ENCODE data around the gene AFF3.

Gene AFF3

GRCh38 chr2:99626158-99626557 is 516.2 kb downstream of the AFF3 start:
- Histone ChIP-seq H4K12ac (ENCODE audit: low read depth, low read length) (no peak overlapping the region), H3K4ac (ENCODE audit: low read depth, low read length) (no peak overlapping the region), H3K23ac (ENCODE audit: low read length) (no peak overlapping the region), H3K36me3 (ENCODE audit: control insufficient read depth in 1 of 2, insufficient read depth in 2 of 2, low read length in 2 of 2) (no peaks in the 10 kb centered on the region), H4K91ac (ENCODE audit: low read depth, low read length) (no peak overlapping the region), H3K14ac (ENCODE audit: low read length) (no peak overlapping the region), H2BK12ac (ENCODE audit: low read length) (no peak overlapping the region), H3K79me1 (ENCODE audit: low read length) (no peaks in the 10 kb centered on the region), H3K9ac (ENCODE audit: low read length) (no peak overlapping the region), H3K4me2 (ENCODE audit: low read length) (no peak overlapping the region), H3K27ac (ENCODE audit: low read depth, low read length) (no peak overlapping the region), H2AK5ac (ENCODE audit: low read length) (no peak overlapping the region), H3K4me3 (ENCODE audit: low read depth, low read length) (no peak overlapping the region), H3K4me1 (ENCODE audit: control insufficient read depth in 1 of 2, insufficient read depth in 2 of 2, low read length in 2 of 2) (peaks cover 0 to 2% of the 10 kb centered on the region in 2 experiments), H2BK5ac (ENCODE audit: low read depth, low read length, poor library complexity) (no peak overlapping the region), H2BK120ac (ENCODE audit: insufficient read depth, low read length, poor library complexity) (no peak overlapping the region), H3K18ac (ENCODE audit: low read length) (no peak overlapping the region), H3K79me2 (ENCODE audit: control insufficient read depth, insufficient read depth, low read length, poor library complexity) (no peaks in the 10 kb centered on the region), H2AFZ (ENCODE audit: insufficient read depth, low read length, poor library complexity) (no peak overlapping the region), H4K8ac (ENCODE audit: low read depth, low read length) (no peak overlapping the region), H3K9me3 (ENCODE audit: insufficient read depth, low read depth, low read length) (peaks cover 7% of the 10 kb centered on the region), H3K27me3 (ENCODE audit: insufficient read depth, low read length) (no peaks in the 10 kb centered on the region)
- no CpG with 5 or more reads among the region's 1 CpG for WGBS (ENCODE audit: extremely low coverage, insufficient coverage, insufficient read length)
- DNase-seq: no peak

DNA sequence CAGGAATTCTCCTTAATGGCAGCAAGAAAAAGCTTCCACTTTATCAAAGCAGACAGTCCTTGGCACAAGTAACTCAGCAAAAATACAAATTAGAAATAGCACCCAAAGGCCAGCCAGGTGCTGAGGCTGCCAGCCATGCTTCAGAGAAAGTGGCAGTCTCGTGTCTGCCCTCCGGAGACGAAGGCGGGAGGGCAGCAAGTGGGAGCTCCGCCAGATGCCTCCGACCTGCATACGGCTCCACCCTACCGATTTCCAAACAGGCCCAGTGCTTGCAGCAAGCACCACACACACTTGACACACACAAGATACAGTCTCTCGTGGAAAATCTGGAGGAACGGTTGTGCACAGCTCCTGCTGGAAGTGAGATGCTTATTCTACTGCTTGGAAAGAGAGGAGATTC is 517.7 kb downstream of the AFF3 start:
- Histone ChIP-seq H3K27me3 (ENCODE audit: insufficient read depth, low read length) (no peaks in the 10 kb centered on the region), H2BK5ac (ENCODE audit: low read depth, low read length, poor library complexity) (no peak overlapping the region), H3K4me3 (ENCODE audit: low read depth, low read length) (no peak overlapping the region), H2BK120ac (ENCODE audit: insufficient read depth, low read length, poor library complexity) (no peak overlapping the region), H3K9me3 (ENCODE audit: insufficient read depth, low read depth, low read length) (peaks cover 5% of the 10 kb centered on the region), H3K23ac (ENCODE audit: low read length) (no peak overlapping the region), H3K9ac (ENCODE audit: low read length) (no peak overlapping the region), H4K91ac (ENCODE audit: low read depth, low read length) (no peak overlapping the region), H2BK12ac (ENCODE audit: low read length) (no peak overlapping the region), H3K4me1 (ENCODE audit: control insufficient read depth in 1 of 2, insufficient read depth in 2 of 2, low read length in 2 of 2) (peaks cover 2 to 6% of the 10 kb centered on the region in 2 experiments), H3K79me2 (ENCODE audit: control insufficient read depth, insufficient read depth, low read length, poor library complexity) (no peaks in the 10 kb centered on the region), H3K4me2 (ENCODE audit: low read length) (no peak overlapping the region), H3K27ac (ENCODE audit: low read depth, low read length) (no peak overlapping the region), H3K36me3 (ENCODE audit: control insufficient read depth in 1 of 2, insufficient read depth in 2 of 2, low read length in 2 of 2) (no peaks in the 10 kb centered on the region), H2AFZ (ENCODE audit: insufficient read depth, low read length, poor library complexity) (no peak overlapping the region), H3K18ac (ENCODE audit: low read length) (no peak overlapping the region), H3K4ac (ENCODE audit: low read depth, low read length) (no peak overlapping the region), H3K79me1 (ENCODE audit: low read length) (no peaks in the 10 kb centered on the region), H4K8ac (ENCODE audit: low read depth, low read length) (no peak overlapping the region), H2AK5ac (ENCODE audit: low read length) (no peak overlapping the region), H4K12ac (ENCODE audit: low read depth, low read length) (no peak overlapping the region), H3K14ac (ENCODE audit: low read length) (no peak overlapping the region)
- no CpG with 5 or more reads among the region's 10 CpGs for WGBS (ENCODE audit: extremely low coverage, insufficient coverage, insufficient read length)
- no peak for DNase-seq

DNA sequence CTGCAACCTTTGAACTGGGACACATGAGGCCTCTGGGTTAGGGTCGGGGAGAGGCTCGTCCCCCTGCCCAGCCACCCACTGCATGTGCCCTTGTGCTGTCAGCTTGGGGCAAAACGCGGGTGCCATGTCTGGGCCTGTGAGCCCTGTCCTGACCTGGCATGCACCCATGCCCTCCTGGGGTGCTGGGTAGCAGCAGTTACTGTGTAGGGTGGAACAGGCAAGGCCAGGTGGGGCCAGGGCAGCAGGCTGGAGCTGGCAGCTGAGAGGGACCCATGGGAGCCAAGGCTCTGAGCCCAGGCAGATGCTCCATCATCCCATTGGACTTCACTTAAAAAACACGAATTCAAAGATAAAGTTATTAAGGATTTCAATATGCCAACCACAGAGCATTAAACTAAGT is 518.8 kb downstream of the AFF3 start:
- no peak overlapping the region for H2BK5ac ChIP-seq (ENCODE audit: low read depth, low read length, poor library complexity)
- H3K4ac ChIP-seq (ENCODE audit: low read depth, low read length): no peak overlapping the region
- peak overlapping the region; percentile 10 for H3K4me3 ChIP-seq (ENCODE audit: low read depth, low read length)
- H4K12ac ChIP-seq (ENCODE audit: low read depth, low read length): no peak overlapping the region
- WGBS (ENCODE audit: extremely low coverage, insufficient coverage, insufficient read length): no CpG with 5 or more reads among the region's 5 CpGs
- H4K91ac ChIP-seq (ENCODE audit: low read depth, low read length): no peak overlapping the region
- H2AFZ ChIP-seq (ENCODE audit: insufficient read depth, low read length, poor library complexity): no peak overlapping the region
- DNase-seq: no peak
- H3K9me3 ChIP-seq (ENCODE audit: insufficient read depth, low read depth, low read length): peaks cover 5% of the 10 kb centered on the region
- H3K27me3 ChIP-seq (ENCODE audit: insufficient read depth, low read length): no peaks in the 10 kb centered on the region
- H2BK12ac ChIP-seq (ENCODE audit: low read length): no peak overlapping the region
- no peak overlapping the region for H3K14ac ChIP-seq (ENCODE audit: low read length)
- no peaks in the 10 kb centered on the region for H3K79me1 ChIP-seq (ENCODE audit: low read length)
- no peak overlapping the region for H3K27ac ChIP-seq (ENCODE audit: low read depth, low read length)
- no peak overlapping the region for H2AK5ac ChIP-seq (ENCODE audit: low read length)
- no peak overlapping the region for H2BK120ac ChIP-seq (ENCODE audit: insufficient read depth, low read length, poor library complexity)
- H3K9ac ChIP-seq (ENCODE audit: low read length): no peak overlapping the region
- H3K36me3 ChIP-seq (ENCODE audit: control insufficient read depth in 1 of 2, insufficient read depth in 2 of 2, low read length in 2 of 2): no peaks in the 10 kb centered on the region
- H3K79me2 ChIP-seq (ENCODE audit: control insufficient read depth, insufficient read depth, low read length, poor library complexity): no peaks in the 10 kb centered on the region
- H3K23ac ChIP-seq (ENCODE audit: low read length): no peak overlapping the region
- H3K18ac ChIP-seq (ENCODE audit: low read length): no peak overlapping the region
- no peak overlapping the region for H3K4me2 ChIP-seq (ENCODE audit: low read length)
- no peak overlapping the region for H4K8ac ChIP-seq (ENCODE audit: low read depth, low read length)
- H3K4me1 ChIP-seq (ENCODE audit: control insufficient read depth in 1 of 2, insufficient read depth in 2 of 2, low read length in 2 of 2): peaks cover 5 to 8% of the 10 kb centered on the region in 2 experiments

- WGBS (ENCODE audit: extremely low coverage, insufficient coverage, insufficient read length): no CpG with 5 or more reads among the region's 4 CpGs
- Histone ChIP-seq H3K9me3 (ENCODE audit: insufficient read depth, low read depth, low read length) (peaks cover 5% of the 10 kb centered on the region), H4K91ac (ENCODE audit: low read depth, low read length) (no peak overlapping the region), H3K79me2 (ENCODE audit: control insufficient read depth, insufficient read depth, low read length, poor library complexity) (no peaks in the 10 kb centered on the region), H4K12ac (ENCODE audit: low read depth, low read length) (no peak overlapping the region), H2AFZ (ENCODE audit: insufficient read depth, low read length, poor library complexity) (no peak overlapping the region), H3K18ac (ENCODE audit: low read length) (no peak overlapping the region), H3K4me1 (ENCODE audit: control insufficient read depth in 1 of 2, insufficient read depth in 2 of 2, low read length in 2 of 2) (peaks cover 5 to 8% of the 10 kb centered on the region in 2 experiments), H3K79me1 (ENCODE audit: low read length) (no peaks in the 10 kb centered on the region), H3K27ac (ENCODE audit: low read depth, low read length) (no peak overlapping the region), H4K8ac (ENCODE audit: low read depth, low read length) (no peak overlapping the region), H3K4ac (ENCODE audit: low read depth, low read length) (no peak overlapping the region), H2BK12ac (ENCODE audit: low read length) (no peak overlapping the region), H3K4me2 (ENCODE audit: low read length) (no peak overlapping the region), H2AK5ac (ENCODE audit: low read length) (no peak overlapping the region), H3K9ac (ENCODE audit: low read length) (no peak overlapping the region), H3K27me3 (ENCODE audit: insufficient read depth, low read length) (no peaks in the 10 kb centered on the region), H3K36me3 (ENCODE audit: control insufficient read depth in 1 of 2, insufficient read depth in 2 of 2, low read length in 2 of 2) (no peaks in the 10 kb centered on the region), H2BK5ac (ENCODE audit: low read depth, low read length, poor library complexity) (no peak overlapping the region), H3K4me3 (ENCODE audit: low read depth, low read length) (no peak overlapping the region), H3K14ac (ENCODE audit: low read length) (no peak overlapping the region), H3K23ac (ENCODE audit: low read length) (no peak overlapping the region), H2BK120ac (ENCODE audit: insufficient read depth, low read length, poor library complexity) (no peak overlapping the region)
- no peak for DNase-seq
Measured at GRCh38 chr2:99623035-99623434, 519.4 kb downstream of the AFF3 start.
